Stimulated activated CD4-positive, alpha-beta T cell treated with anti-CD3 and anti-CD28 coated beads, Interleukin-12 subunit alpha, Interleukin-12 subunit beta, amount 100 ng/mL, for 4 hours (primary cell): Measurements from ENCODE around the gene IGSF21.

Experiments used
- DNase-seq: peaks from one replicate; pipeline ENCODE4 v3.0.0-alpha.2; 2020

The IGSF21 gene

GRCh38 chr1:18232052-18232451 is 124.5 kb downstream of the IGSF21 start:
- DNase-seq, result no peak

GRCh38 chr1:18233176-18233864 is 125.7 kb downstream of the IGSF21 start:
- DNase-seq, result no peak

GRCh38 chr1:18234790-18235242 is 127.2 kb downstream of the IGSF21 start:
- DNase-seq, result no peak

- DNase-seq, result no peak
These were observed 129.8 kb downstream of the IGSF21 start for GRCh38 chr1:18237371-18237770.

GRCh38 chr1:18238190-18238589 is 130.6 kb downstream of the IGSF21 start:
- no peak for DNase-seq

GRCh38 chr1:18239671-18240070 is 132.1 kb downstream of the IGSF21 start:
- no peak for DNase-seq

- no peak for DNase-seq
These were observed 133.3 kb downstream of the IGSF21 start for GRCh38 chr1:18240906-18241305.

- no peak for DNase-seq
These were observed 134.3 kb downstream of the IGSF21 start for GRCh38 chr1:18241891-18242290.

GRCh38 chr1:18243503-18244175 is 136.0 kb downstream of the IGSF21 start:
- DNase-seq, result no peak

GRCh38 chr1:18244762-18245161 is 137.2 kb downstream of the IGSF21 start:
- no peak for DNase-seq

GRCh38 chr1:18245647-18246046 is 138.0 kb downstream of the IGSF21 start:
- DNase-seq, result no peak

- DNase-seq, result no peak
These were observed 138.9 kb downstream of the IGSF21 start for GRCh38 chr1:18246543-18246942.

GRCh38 chr1:18247151-18247550 is 139.6 kb downstream of the IGSF21 start:
- no peak for DNase-seq

GRCh38 chr1:18249631-18250030 is 142.0 kb downstream of the IGSF21 start:
- DNase-seq, result no peak

GRCh38 chr1:18253093-18253492 is 145.5 kb downstream of the IGSF21 start:
- no peak for DNase-seq

- DNase-seq, result peak; percentile 5
These were observed 149.0 kb downstream of the IGSF21 start for GRCh38 chr1:18256282-18257235.

GRCh38 chr1:18257778-18258177 is 150.2 kb downstream of the IGSF21 start:
- no peak for DNase-seq

- no peak for DNase-seq
These were observed 154.3 kb downstream of the IGSF21 start for GRCh38 chr1:18261891-18262290.

- no peak for DNase-seq
These were observed 155.1 kb downstream of the IGSF21 start for GRCh38 chr1:18262726-18263125.

- no peak for DNase-seq
These were observed 156.0 kb downstream of the IGSF21 start for GRCh38 chr1:18263547-18264120.

GRCh38 chr1:18264450-18265039 is 156.9 kb downstream of the IGSF21 start:
- DNase-seq, result no peak

GRCh38 chr1:18265641-18266040 is 158.0 kb downstream of the IGSF21 start:
- no peak for DNase-seq

- DNase-seq, result no peak
These were observed 158.8 kb downstream of the IGSF21 start for GRCh38 chr1:18266391-18266790.
